Activated CD8-positive, alpha-beta memory T cell treated with anti-CD3 and anti-CD28 coated beads, Interleukin-2, amount 50 U/mL, for 48 hours (primary cell): Measurements from ENCODE around the gene ATP6V0C.
"Not testable (repeated sequence)": the region's sequence is repeated elsewhere in the genome, so short reads cannot be mapped to it uniquely, and the experiment has no call there.

Source experiments
- DNase-seq: peaks from one replicate; pipeline ENCODE4 v3.0.0-alpha.2; 2020

The ATP6V0C gene

GRCh38 chr16:2560131-2560797 is 46.5 kb downstream of the ATP6V0C start:
- not testable (repeated sequence) for DNase-seq

DNA sequence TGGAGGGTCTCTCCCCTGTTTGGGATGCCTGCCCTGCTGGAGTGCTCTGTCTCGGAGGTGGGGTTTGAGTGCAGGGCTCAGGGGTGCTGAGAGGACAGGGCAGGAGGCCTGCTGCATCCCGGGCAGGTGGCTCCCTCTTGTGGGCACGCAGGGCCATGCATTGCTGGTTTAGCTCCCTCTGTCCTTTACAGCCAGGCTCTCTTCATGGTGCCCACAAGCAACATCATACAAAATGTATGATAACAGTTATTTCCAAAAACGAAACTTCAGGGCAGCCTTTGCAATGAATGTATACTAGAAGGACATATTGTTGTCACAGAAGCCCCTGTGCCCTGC is 47.0 kb downstream of the ATP6V0C start:
- peak; percentile 81 for DNase-seq

GRCh38 chr16:2567506-2567905 is 53.8 kb downstream of the ATP6V0C start:
- not testable (repeated sequence) for DNase-seq

DNA sequence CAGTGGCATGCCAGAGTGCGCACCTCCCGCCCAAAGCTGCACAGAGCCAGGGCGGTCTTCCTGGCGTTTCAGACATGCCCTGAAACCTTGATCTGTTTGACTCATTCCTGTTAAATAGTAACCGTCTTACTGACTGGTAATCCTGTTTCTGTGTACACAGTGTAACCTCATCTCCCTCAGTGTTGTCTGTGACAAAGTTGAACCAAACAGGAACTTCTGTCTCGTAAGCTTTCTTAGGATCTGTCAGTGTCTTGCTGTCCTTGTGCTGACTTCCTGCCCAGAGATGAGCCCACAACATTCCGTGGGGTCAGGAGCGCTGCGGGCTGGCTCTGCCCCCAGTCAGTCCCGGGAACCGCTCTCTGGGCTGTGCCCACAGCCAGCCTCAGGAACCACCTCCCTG is 54.8 kb downstream of the ATP6V0C start:
- not testable (repeated sequence) for DNase-seq
